GM18502 (cell line): ENCODE results near the gene TMEM183A.

ENCODE experiments used
- ATAC-seq: cut with Tn5 transposase; IDR thresholded peaks from one replicate; pipeline ENCODE4 v1.9.1; 2021; ENCODE audit warnings: mild to moderate bottlenecking; ENCODE audit not compliant: unreplicated experiment, poor library complexity

TMEM183A gene

GRCh38 chr1:203028067-203028783, 21.1 kb downstream of the TMEM183A start:
- ATAC-seq: no peak

- no peak for ATAC-seq
Observed at GRCh38 chr1:203028784-203029553, 21.8 kb downstream of the TMEM183A start.

- no peak for ATAC-seq
Observed at GRCh38 chr1:203031467-203031866, 24.3 kb downstream of the TMEM183A start.

- ATAC-seq: no peak
Observed at GRCh38 chr1:203033287-203033686, 26.1 kb downstream of the TMEM183A start.

- no peak for ATAC-seq
Observed at GRCh38 chr1:203033917-203034316, 26.7 kb downstream of the TMEM183A start.

GRCh38 chr1:203034422-203035110, 27.4 kb downstream of the TMEM183A start:
- no peak for ATAC-seq

- ATAC-seq: no peak
Observed at GRCh38 chr1:203035111-203036000, 28.2 kb downstream of the TMEM183A start.

GRCh38 chr1:203036135-203036534, 29.0 kb downstream of the TMEM183A start:
- no peak for ATAC-seq

GRCh38 chr1:203036537-203036936, 29.4 kb downstream of the TMEM183A start:
- no peak for ATAC-seq

GRCh38 chr1:203037509-203038190, 30.5 kb downstream of the TMEM183A start:
- ATAC-seq: peak; percentile 7

GRCh38 chr1:203038217-203038741, 31.1 kb downstream of the TMEM183A start:
- peak; percentile 60 for ATAC-seq

- peak; percentile 70 for ATAC-seq
Observed at GRCh38 chr1:203038891-203039608, 31.9 kb downstream of the TMEM183A start.

- ATAC-seq: no peak
Observed at GRCh38 chr1:203039609-203040512, 32.7 kb downstream of the TMEM183A start.

GRCh38 chr1:203040513-203041275, 33.5 kb downstream of the TMEM183A start:
- ATAC-seq: no peak

- no peak for ATAC-seq
Observed at GRCh38 chr1:203041351-203041932, 34.3 kb downstream of the TMEM183A start.

GRCh38 chr1:203043830-203044545, 36.8 kb downstream of the TMEM183A start:
- no peak for ATAC-seq
